GM23338 (cell line): ENCODE results near the gene ST8SIA4. TPM values are rescaled to one million over a fixed set of nuclear protein-coding genes. Genes with fewer than 3 reads are reported as not detected.

Experiments used
- ATAC-seq: fragments of 200-7000 bp; cut with Tn5 transposase; 3 replicates; pipeline ENCODE4 v1.9.1; 2020
- DNase-seq: peaks from one replicate; pipeline ENCODE4 v3.0.0-alpha.2; 2015; ENCODE audit warnings: low spot score
- H2AFZ ChIP-seq: fragments of 200-600 bp; sonication (generic); 2 replicates; pipeline ENCODE4 v1.8.0; 2016; ENCODE audit warnings: antibody characterized with exemption, mild to moderate bottlenecking, moderate library complexity
- H3F3A ChIP-seq: fragments of 200-600 bp; sonication (generic); replicated peaks from 2 replicates; pipeline ENCODE4 v1.8.0; 2017; ENCODE audit warnings: antibody characterized with exemption, mixed run types, low read depth
- H3K27ac ChIP-seq: fragments of 200-600 bp; sonication (generic); 2 replicates; pipeline ENCODE4 v1.6.1; 2016; ENCODE audit warnings: low read depth
- H3K27me3 ChIP-seq: fragments of 200-600 bp; sonication (generic); 2 replicates; pipeline ENCODE4 v1.8.0; 2016; ENCODE audit warnings: mild to moderate bottlenecking, mixed run types, moderate library complexity; ENCODE audit not compliant: insufficient read depth
- H3K36me3 ChIP-seq: fragments of 200-600 bp; sonication (generic); 2 replicates; pipeline ENCODE4 v1.8.0; 2016; ENCODE audit warnings: mild to moderate bottlenecking; ENCODE audit not compliant: insufficient read depth
- H3K4me1 ChIP-seq: fragments of 200-600 bp; sonication (generic); 2 replicates; pipeline ENCODE4 v1.8.0; 2016; ENCODE audit warnings: mild to moderate bottlenecking, moderate library complexity; ENCODE audit not compliant: insufficient read depth
- H3K4me2 ChIP-seq: fragments of 200-600 bp; sonication (generic); 2 replicates; pipeline ENCODE4 v1.7.1; 2017; ENCODE audit warnings: mixed run types
- H3K4me3 ChIP-seq: fragments of 200-600 bp; sonication (generic); 2 replicates; pipeline ENCODE4 v1.6.1; 2016; ENCODE audit warnings: mixed run types
- H3K79me2 ChIP-seq: fragments of 200-600 bp; sonication (generic); replicated peaks from 2 replicates; pipeline ENCODE4 v1.8.0; 2017; ENCODE audit warnings: mild to moderate bottlenecking; ENCODE audit not compliant: insufficient read depth
- H3K9me2 ChIP-seq: fragments of 200-600 bp; sonication (generic); 2 replicates; pipeline ENCODE4 v1.8.0; 2017; ENCODE audit not compliant: insufficient read depth
- H4K20me1 ChIP-seq: fragments of 200-600 bp; sonication (generic); replicated peaks from 2 replicates; pipeline ENCODE4 v1.8.0; 2017; ENCODE audit warnings: mild to moderate bottlenecking; ENCODE audit not compliant: insufficient read depth
- H3K27ac Mint-ChIP-seq: 2 replicates; pipeline ENCODE4 v1.8.0; 2020; ENCODE audit warnings: inconsistent platforms, mild to moderate bottlenecking, moderate library complexity, mixed read lengths
- H3K27me3 Mint-ChIP-seq: 3 replicates; pipeline ENCODE4 v1.8.0; 2022; ENCODE audit warnings: low read depth, mild to moderate bottlenecking, moderate library complexity, mixed read lengths, inconsistent platforms; ENCODE audit not compliant: insufficient read depth, poor library complexity
- H3K36me3 Mint-ChIP-seq: 3 replicates; pipeline ENCODE4 v1.8.0; 2021; ENCODE audit warnings: low read depth, mild to moderate bottlenecking, inconsistent platforms, moderate library complexity, mixed read lengths
- H3K4me1 Mint-ChIP-seq: 3 replicates; pipeline ENCODE4 v1.8.0; 2020; ENCODE audit warnings: mild to moderate bottlenecking, inconsistent platforms, mixed read lengths
- H3K4me3 Mint-ChIP-seq: 3 replicates; pipeline ENCODE4 v1.8.0; 2021; ENCODE audit warnings: moderate library complexity, mild to moderate bottlenecking, inconsistent platforms, mixed read lengths
- H3K9me3 Mint-ChIP-seq: 3 replicates; pipeline ENCODE4 v1.8.0; 2020; ENCODE audit warnings: moderate library complexity, mild to moderate bottlenecking, inconsistent platforms, mixed read lengths
- CTCF ChIP-seq, 2 experiments: fragments of 200-600 bp in 1 of 2; sonication (generic) in 1 of 2; conservative IDR thresholded peaks; 2 replicates each; pipeline versions ENCODE4 v1.5.1 to v1.6.1; 2016 to 2017; ENCODE audit warnings: antibody characterized with exemption in 2 of 2, low read depth in 2 of 2, mild to moderate bottlenecking in 2 of 2, moderate library complexity in 1 of 2
- NANOG ChIP-seq: IDR thresholded peaks from 2 replicates; pipeline ENCODE4 v1.6.1; 2016; ENCODE audit warnings: antibody characterized with exemption, borderline replicate concordance
- STAT1 ChIP-seq: IDR thresholded peaks from one replicate; pipeline ENCODE4 v1.6.1; 2016; ENCODE audit warnings: antibody characterized with exemption; ENCODE audit not compliant: unreplicated experiment
- ZNF462 ChIP-seq: fragments of 250-450 bp; sonication (Bioruptor Pico); IDR thresholded peaks from 2 replicates; pipeline ENCODE4 v1.5.0; 2020; ENCODE audit warnings: mild to moderate bottlenecking, moderate library complexity
- polyA plus RNA-seq: library from polyadenylated mRNA; unstranded; fragments of >200 nt; fragmentation: Nextera tagmentation; extraction: Ambion mirVana; gene quantifications from 2 replicates; pipeline ENCODE4 v1.2.1, GENCODE V29; 2016
- total RNA-seq: library from RNA; depleted of rRNA; stranded (reverse); fragments of >200 nt; shearing (Covaris generic); gene quantifications from 2 replicates; pipeline ENCODE4 v1.2.3, GENCODE V29; 2014

ST8SIA4 gene
- total and polyA plus RNA-seq, 2 experiments from 2014 or later = 0.11 to 0.28 TPM

- peak overlapping the region; percentile 20; the same call in 2 of the 3 replicates for H3K4me3 Mint-ChIP-seq
- peaks cover 11% of the 10 kb centered on the region; the same call in 1 of the 2 replicates for H3K4me1 ChIP-seq
- H3K36me3 Mint-ChIP-seq = peaks cover 12% of the 10 kb centered on the region
- H2AFZ ChIP-seq = no peak overlapping the region
- H3K4me1 Mint-ChIP-seq = peaks cover 22% of the 10 kb centered on the region
- no peak overlapping the region for H3K4me3 ChIP-seq
- H3K27ac ChIP-seq = no peak overlapping the region
- no peaks in the 10 kb centered on the region for H3K36me3 ChIP-seq
- 0 out of 2 replicates have a peak overlapping the region, but pooled peaks have one; percentile 21 for H3K27ac Mint-ChIP-seq
- H3K27me3 Mint-ChIP-seq = peaks cover 2% of the 10 kb centered on the region
- no peaks in the 10 kb centered on the region for H3K27me3 ChIP-seq
- H3K4me2 ChIP-seq = no peak overlapping the region
- no peaks in the 10 kb centered on the region for H3K9me2 ChIP-seq
- H3K9me3 Mint-ChIP-seq = peaks cover 36% of the 10 kb centered on the region
- H3K79me2 ChIP-seq = no peaks in the 10 kb centered on the region
- DNase-seq = peak; percentile 60
- H4K20me1 ChIP-seq = no peaks in the 10 kb centered on the region
- peak; percentile 96 for ATAC-seq
- no peaks in the 10 kb centered on the region for H3F3A ChIP-seq
- TF ChIP-seq ZNF462 (CRISPR knock-in tag) (peak; percentile 21; the same call in 1 of the 2 replicates), NANOG (peak; percentile 53; the same call in 1 of the 2 replicates), CTCF (conservative IDR thresholded peaks at IDR 0.05; ENCODE audit: low read depth in 2 of 2) (peak; percentile 35; a peak in 3 of 4 replicates), STAT1 (no peak)
Observed at GRCh38 chr5:100790170-100790665, 112.9 kb downstream of the ST8SIA4 start.
